ENCODE results near the gene GOLGB1.
A peak's percentile ranks its signal among the peaks of the same experiment; 100 is the strongest.
"Not testable (repeated sequence)": the region's sequence is repeated elsewhere in the genome, so short reads cannot be mapped to it uniquely, and the experiment has no call there.

Gene GOLGB1

DNA sequence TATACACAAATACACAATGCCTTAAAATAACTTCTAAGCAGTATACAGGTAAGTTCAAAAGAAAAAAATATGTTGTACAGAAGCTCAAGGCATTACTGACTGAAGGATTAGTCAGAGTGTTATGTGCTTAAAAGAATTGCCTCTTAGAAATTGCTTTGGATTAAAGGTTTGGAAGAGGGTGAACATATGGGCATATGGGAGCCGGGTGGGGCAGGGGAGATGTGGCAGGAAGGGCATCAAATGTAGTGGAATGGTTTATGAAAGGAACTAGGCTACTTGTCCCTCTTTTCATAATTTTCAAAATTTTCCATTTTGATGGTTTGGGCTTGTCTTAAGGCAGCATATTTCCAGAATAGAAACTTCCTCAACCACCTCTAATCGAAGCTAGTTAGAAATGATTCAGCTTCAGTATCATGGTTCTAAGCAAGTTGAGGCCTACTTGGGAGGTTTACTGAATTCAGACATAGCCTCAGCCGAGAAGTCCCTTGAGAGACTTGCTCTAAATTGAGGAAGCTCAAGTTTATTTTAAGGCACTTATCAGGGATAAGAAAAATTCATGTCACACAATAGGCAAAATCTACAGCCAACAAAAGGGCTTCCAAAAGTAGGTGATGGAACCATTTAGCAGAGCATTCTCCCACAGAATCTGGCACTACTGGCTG, 10.1 kb upstream of the GOLGB1 start:
- TF ChIP-seq TAF1 (IDR thresholded peaks at IDR 0.05; ENCODE audit: borderline replicate concordance, low read depth, low read length): no peak
- no peak for TF ChIP-seq POLR2A (IDR thresholded peaks at IDR 0.05; ENCODE audit: low read depth, low read length)
- TF ChIP-seq POLR2AphosphoS5 (IDR thresholded peaks at IDR 0.05; ENCODE audit: low read depth, low read length): no peak
- no peak for FAIRE-seq
- DNase-seq (ENCODE audit: insufficient read length): no peak

DNA sequence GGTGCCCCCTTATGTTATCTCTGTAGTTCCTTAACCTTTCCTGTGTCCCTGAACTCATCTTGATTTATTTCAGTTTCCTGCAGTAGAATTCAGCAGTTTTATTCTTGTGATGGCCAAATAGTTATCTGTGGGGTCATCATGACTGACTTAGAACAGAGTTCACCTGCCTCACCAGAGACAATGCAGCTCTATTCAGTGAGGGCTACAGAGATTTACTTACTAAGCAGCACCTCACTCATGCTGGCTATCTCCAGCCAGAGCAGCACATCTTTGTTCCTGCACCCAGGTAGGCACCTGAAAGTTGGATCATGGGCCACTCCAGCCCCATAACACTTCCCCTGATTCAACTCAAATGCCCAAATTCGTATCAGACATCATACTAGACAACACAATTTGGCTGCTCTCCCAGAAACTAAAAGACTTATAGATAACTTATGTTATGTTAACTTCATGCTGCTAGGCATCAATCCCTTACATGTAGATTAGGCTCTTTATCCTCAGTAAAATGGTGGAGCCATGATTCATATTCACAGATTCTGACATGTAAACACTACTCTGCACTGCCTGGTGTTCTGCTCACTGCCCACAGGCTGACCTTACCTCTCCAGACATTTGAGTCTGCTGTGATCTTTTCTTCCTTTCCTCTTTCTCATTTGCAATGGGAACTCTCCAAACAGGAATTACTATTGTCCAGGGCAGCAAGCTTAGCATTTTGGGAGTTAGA, 9.3 kb upstream of the GOLGB1 start:
- DNase-seq (ENCODE audit: insufficient read length) (no peak), FAIRE-seq (no peak)
- no peak for TF ChIP-seq POLR2A (IDR thresholded peaks at IDR 0.05; ENCODE audit: low read depth, low read length)
- TF ChIP-seq POLR2AphosphoS5 (IDR thresholded peaks at IDR 0.05; ENCODE audit: low read depth, low read length): no peak
- no peak for TF ChIP-seq TAF1 (IDR thresholded peaks at IDR 0.05; ENCODE audit: borderline replicate concordance, low read depth, low read length)

DNA sequence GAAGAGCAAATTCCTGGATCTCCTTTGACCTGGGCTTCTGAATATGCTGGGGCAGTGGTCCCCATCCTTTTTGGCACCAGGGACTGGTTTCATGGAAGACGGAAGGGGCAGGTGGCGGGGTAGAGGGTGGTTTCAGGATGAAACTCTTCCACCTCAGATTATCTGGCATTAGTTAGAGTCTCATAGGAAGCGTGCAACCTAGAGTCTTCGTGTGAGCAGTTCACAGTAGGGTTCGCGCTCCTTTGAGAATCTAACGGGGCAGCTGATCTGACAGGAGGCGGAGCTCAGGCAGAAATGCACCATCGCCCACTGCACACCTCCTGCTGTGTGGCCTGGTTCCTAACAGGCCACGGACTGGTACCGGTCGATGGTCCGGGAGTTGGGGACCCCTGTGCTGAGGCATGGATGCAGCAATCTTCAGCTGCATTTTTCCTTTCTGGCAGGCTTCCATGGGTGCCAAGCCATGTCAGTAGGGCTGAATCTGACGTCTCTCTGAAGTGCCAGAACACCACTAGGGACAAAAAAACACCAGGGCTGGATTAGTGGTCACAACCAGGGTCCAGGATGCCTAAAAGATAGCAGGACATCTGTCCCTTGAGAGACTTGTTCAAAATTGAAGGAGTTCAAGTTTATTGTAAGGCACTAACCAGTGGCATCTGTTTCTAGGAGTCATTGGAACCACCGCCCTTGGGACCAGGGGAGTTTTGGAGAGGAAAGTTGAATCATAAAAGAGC, 8.4 kb upstream of the GOLGB1 start:
- no peak for DNase-seq (ENCODE audit: insufficient read length)
- no peak for FAIRE-seq
- no peak for TF ChIP-seq TAF1 (IDR thresholded peaks at IDR 0.05; ENCODE audit: borderline replicate concordance, low read depth, low read length)
- no peak for TF ChIP-seq POLR2AphosphoS5 (IDR thresholded peaks at IDR 0.05; ENCODE audit: low read depth, low read length)
- TF ChIP-seq POLR2A (IDR thresholded peaks at IDR 0.05; ENCODE audit: low read depth, low read length): no peak

DNA sequence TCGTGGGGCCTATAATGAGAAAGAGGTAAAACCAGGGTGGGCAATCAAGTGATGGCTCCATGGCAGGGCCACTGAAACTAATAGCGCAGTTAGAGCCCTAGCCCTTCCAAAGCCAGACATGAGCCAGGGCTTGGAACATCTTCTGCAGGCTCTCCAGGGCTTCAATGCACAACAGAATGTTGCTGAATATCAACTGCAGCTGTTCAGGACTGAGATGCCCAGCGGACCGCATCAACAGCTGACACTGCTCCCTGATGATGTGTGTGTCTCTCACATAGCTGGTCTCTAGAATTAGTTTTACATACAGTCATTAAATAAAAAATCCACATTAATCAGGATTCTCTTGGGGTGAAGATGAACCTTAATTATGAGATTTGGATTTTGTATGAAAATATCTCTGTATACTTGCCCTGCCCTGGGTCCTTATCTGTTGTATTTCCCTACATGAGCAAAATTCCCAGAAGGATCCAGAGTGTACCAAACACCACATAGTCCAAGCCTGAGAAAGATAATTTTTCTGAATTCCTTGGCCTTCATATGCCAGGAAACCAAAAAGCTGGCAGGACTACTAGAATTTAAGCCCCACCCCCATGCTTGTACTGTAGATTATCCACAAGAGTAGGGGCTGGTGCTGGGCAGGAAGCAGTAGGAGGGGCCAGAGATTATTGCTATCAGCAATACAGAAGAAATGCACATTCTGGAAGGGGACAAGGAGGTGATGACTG, 7.7 kb upstream of the GOLGB1 start:
- DNase-seq (ENCODE audit: insufficient read length) (no peak), FAIRE-seq (no peak)
- TF ChIP-seq POLR2AphosphoS5 (IDR thresholded peaks at IDR 0.05; ENCODE audit: low read depth, low read length) (no peak), POLR2A (IDR thresholded peaks at IDR 0.05; ENCODE audit: low read depth, low read length) (no peak), TAF1 (IDR thresholded peaks at IDR 0.05; ENCODE audit: borderline replicate concordance, low read depth, low read length) (no peak)

DNA sequence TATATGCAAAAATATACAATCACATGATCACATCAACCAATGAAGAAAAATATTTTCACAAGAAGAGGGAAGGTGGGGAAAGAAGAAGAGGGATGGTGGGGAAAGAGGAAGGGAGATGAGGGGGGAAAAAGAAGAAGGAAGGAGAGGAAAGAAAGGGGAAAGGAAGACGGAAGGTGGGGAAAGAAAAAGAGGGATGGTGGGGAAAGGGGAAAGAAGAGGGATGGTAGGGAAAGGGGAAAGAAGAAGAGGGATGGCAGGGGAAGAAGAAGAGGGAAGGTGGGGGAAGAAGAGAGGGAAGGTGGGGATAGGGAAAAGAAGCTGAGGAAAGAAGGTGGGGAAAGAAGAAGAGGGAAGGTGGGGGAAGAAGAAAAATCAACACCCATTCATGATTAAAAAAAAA, 3.2 kb upstream of the GOLGB1 start:
- no peak for TF ChIP-seq POLR2A (IDR thresholded peaks at IDR 0.05; ENCODE audit: low read depth, low read length)
- no peak for TF ChIP-seq TAF1 (IDR thresholded peaks at IDR 0.05; ENCODE audit: borderline replicate concordance, low read depth, low read length)
- no peak for TF ChIP-seq POLR2AphosphoS5 (IDR thresholded peaks at IDR 0.05; ENCODE audit: low read depth, low read length)
- FAIRE-seq (no peak), DNase-seq (ENCODE audit: insufficient read length) (no peak)

DNA sequence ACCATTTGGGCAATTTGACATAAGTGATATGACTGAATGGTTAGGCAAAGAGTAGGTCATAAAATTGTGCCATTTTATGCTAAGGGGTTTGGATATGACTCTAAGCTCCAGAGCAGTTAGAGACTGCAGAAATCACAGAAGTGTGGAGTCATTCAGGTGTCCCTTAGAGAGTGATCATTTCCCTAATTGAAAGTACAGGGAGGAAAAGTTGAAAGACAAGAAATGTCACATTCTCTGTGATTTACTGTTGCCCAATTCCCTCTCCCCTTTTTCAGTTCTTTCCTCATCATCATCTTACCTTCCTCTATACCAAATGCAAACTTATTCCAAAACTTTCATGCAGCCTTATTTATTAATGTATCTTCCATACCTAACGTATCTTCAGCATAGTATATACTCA, 2.7 kb upstream of the GOLGB1 start:
- no peak for FAIRE-seq
- no peak for TF ChIP-seq POLR2A (IDR thresholded peaks at IDR 0.05; ENCODE audit: low read depth, low read length)
- no peak for TF ChIP-seq TAF1 (IDR thresholded peaks at IDR 0.05; ENCODE audit: borderline replicate concordance, low read depth, low read length)
- no peak for TF ChIP-seq POLR2AphosphoS5 (IDR thresholded peaks at IDR 0.05; ENCODE audit: low read depth, low read length)
- no peak for DNase-seq (ENCODE audit: insufficient read length)

DNA sequence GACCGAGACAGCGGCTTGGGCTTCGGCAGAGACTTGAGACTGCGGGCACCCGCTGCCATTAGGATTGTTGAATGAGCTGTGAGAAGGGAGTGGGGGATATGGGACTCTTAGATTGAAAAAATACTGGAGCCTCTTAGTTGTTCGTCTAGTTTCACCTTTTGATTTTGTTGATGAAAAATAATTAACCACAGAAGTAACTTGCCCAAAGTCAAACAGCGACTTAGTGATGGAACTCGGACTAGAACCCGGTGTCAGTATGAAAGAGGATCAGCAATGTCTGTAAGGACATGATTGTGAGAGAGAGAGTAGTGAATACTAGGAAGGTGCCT, 510 bp upstream of the GOLGB1 start:
- no peak for FAIRE-seq
- no peak for DNase-seq (ENCODE audit: insufficient read length)
- TF ChIP-seq POLR2A (IDR thresholded peaks at IDR 0.05; ENCODE audit: low read depth, low read length) (no peak), TAF1 (IDR thresholded peaks at IDR 0.05; ENCODE audit: borderline replicate concordance, low read depth, low read length) (no peak; the same call in 1 of the 2 replicates), POLR2AphosphoS5 (IDR thresholded peaks at IDR 0.05; ENCODE audit: low read depth, low read length) (no peak)

DNA sequence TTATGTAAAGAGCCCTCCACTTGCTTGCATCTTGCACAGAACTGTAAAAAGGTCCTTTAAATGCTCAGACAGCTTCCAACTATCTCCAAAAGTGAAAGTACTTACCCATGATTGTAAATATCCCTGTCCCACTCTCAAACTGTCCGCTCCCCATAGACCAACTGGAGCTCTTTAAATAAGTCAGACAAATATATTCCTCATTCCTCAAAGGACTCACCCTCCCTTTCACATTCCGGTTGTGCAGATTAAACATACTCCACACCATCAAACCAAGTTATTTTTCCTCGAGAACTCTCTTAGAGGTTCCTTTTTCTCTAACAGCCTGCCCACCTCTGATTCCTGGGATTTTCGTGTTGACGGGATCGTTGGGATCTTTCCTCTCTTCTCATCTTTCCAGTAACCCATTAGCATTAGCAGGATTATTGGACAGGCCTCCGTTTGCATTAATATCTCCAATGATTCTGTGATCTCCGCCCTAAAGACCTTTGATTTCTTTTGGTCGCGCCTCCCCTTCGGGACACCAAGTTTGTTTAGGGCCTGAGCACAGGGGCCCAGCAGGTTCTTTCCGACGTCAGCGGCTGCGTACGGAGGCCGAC, 763 bp downstream of the GOLGB1 start:
- DNase-seq (ENCODE audit: insufficient read length): no peak
- TF ChIP-seq POLR2AphosphoS5 (IDR thresholded peaks at IDR 0.05; ENCODE audit: low read depth, low read length) (no peak), TAF1 (IDR thresholded peaks at IDR 0.05; ENCODE audit: borderline replicate concordance, low read depth, low read length) (no peak), POLR2A (IDR thresholded peaks at IDR 0.05; ENCODE audit: low read depth, low read length) (no peak)
- peak; percentile 50 for FAIRE-seq

DNA sequence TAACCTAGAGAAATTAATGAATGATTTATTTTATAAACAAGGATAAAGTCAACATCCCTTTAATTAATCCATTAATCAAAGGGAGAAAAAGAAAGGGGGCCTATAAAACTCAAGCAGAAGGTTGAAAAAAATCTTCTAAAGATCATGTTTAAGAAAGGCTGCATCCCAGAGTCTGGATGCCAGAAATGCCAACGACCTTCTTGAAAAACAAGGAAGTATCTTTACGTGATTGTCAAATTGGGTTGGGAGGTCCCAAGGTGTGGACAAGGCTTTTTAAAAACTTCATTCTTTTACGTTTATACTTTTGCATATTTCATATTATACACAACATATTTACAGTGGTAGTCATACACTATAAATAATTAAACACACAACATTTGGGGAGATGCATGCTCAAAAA, 1.6 kb downstream of the GOLGB1 start:
- FAIRE-seq: no peak
- no peak for DNase-seq (ENCODE audit: insufficient read length)
- TF ChIP-seq POLR2A (IDR thresholded peaks at IDR 0.05; ENCODE audit: low read depth, low read length) (no peak), TAF1 (IDR thresholded peaks at IDR 0.05; ENCODE audit: borderline replicate concordance, low read depth, low read length) (no peak)

DNA sequence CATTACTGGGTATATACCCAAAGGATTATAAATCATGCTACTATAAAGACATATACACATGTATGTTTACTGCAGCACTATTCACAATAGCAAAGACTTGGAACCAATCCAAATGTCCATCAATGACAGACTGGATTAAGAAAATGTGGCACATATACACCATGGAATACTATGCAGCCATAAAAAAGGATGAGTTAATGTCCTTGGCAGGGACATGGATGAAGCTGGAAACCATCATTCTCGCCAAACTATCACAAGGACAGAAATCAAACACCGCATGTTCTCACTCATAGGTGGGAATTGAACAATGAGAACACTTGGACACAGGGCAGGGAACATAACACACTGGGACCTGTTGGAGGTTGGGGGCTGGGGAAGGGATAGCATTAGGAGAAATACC, 6.4 kb downstream of the GOLGB1 start:
- not testable (repeated sequence) for DNase-seq (ENCODE audit: insufficient read length); FAIRE-seq

DNA sequence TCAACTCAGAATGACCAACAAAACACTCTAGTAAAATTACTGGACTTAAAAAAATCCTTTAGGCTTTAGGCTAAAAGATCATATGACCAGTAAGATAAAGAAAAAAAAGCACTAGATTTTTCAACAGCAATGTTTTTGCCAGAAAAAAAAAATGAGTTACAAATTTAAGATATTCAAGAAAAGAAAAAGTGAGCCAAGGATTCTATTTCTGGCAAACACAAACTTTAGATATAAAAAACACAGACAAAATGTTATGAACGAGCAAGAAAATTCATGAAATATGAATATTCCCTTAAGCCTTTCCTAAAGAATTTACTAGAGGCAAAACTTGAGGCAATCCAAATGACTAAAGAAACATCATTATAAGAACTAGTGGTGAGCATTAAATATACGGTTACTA, 8.6 kb downstream of the GOLGB1 start:
- no peak for TF ChIP-seq TAF1 (IDR thresholded peaks at IDR 0.05; ENCODE audit: borderline replicate concordance, low read depth, low read length)
- TF ChIP-seq POLR2AphosphoS5 (IDR thresholded peaks at IDR 0.05; ENCODE audit: low read depth, low read length): no peak
- TF ChIP-seq POLR2A (IDR thresholded peaks at IDR 0.05; ENCODE audit: low read depth, low read length): no peak
- FAIRE-seq: no peak
- DNase-seq (ENCODE audit: insufficient read length): no peak

All from GM12892 (cell line).